Loucy (cell line): ENCODE measurements around the gene C20orf173.

ENCODE experiments used
- EZH2phosphoT487 ChIP-seq: fragments of 200-600 bp; IDR thresholded peaks from 2 replicates; pipeline ENCODE4 v1.6.1; 2018; ENCODE audit warnings: antibody characterized with exemption, mild to moderate bottlenecking, moderate library complexity, borderline replicate concordance
- TF ChIP-seq, protein P1 (sequence below): fragments of 200-600 bp; sonication (generic); conservative IDR thresholded peaks from 2 replicates; pipeline ENCODE4 v1.5.1; 2014; ENCODE audit warnings: mild to moderate bottlenecking, antibody characterized with exemption, low read length

DNA sequence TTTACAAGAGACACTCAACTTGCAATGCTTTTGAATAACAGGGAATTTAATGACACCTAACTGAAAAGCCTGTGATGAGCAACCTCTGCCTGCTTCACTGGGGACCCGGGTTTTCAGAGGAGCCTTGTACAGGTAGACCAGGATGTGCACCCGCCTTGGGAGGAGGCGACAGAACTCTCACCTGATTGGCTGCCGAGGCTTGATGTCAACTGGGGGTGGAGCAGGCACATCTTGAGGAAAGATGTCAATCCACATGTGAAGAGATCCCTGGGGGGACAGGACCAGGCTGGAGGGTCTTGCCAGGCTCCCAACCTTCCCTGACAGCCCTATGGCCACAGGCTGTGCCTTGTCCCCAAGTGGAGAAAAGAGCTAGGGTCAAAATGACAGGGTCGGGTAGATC is 32.2 kb upstream of the C20orf173 start:
- TF ChIP-seq, protein P1, sequence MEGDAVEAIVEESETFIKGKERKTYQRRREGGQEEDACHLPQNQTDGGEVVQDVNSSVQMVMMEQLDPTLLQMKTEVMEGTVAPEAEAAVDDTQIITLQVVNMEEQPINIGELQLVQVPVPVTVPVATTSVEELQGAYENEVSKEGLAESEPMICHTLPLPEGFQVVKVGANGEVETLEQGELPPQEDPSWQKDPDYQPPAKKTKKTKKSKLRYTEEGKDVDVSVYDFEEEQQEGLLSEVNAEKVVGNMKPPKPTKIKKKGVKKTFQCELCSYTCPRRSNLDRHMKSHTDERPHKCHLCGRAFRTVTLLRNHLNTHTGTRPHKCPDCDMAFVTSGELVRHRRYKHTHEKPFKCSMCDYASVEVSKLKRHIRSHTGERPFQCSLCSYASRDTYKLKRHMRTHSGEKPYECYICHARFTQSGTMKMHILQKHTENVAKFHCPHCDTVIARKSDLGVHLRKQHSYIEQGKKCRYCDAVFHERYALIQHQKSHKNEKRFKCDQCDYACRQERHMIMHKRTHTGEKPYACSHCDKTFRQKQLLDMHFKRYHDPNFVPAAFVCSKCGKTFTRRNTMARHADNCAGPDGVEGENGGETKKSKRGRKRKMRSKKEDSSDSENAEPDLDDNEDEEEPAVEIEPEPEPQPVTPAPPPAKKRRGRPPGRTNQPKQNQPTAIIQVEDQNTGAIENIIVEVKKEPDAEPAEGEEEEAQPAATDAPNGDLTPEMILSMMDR: no peak
- TF ChIP-seq EZH2phosphoT487: no peak
